HK-2 (cell line): ENCODE data around the gene IKZF1.

ENCODE experiments used
- DNase-seq: peaks from one replicate; pipeline ENCODE4 v3.0.0-alpha.2; 2018; ENCODE audit not compliant: unreplicated experiment

Gene IKZF1

GRCh38 chr7:50304129-50304910, at the start of gene IKZF1:
Gene IKZF1, plus strand, starts transcription at chr7:50304716. Its CDS starts 14,346 bp downstream, at chr7:50319062.
- DNase-seq = no peak

DNA sequence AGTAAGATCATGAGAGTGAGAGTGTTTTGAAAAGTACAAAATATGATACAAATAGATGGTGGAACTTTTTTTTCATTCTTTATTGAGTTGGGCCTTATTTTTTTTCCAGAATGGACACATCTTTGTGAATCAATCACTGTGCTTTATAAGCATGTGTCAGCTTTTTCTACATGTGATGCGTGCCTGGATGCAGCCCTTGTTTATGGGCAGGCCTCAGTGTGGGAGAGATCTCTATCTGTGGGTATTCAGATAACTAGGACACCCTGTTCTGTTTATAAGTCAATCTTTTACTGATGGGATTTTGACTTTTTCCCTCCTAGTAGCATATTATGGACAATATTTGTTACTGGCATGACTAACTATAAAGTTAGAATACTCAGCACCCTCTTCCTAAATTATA, 42.9 kb upstream of the IKZF1 start:
- DNase-seq = no peak

DNA sequence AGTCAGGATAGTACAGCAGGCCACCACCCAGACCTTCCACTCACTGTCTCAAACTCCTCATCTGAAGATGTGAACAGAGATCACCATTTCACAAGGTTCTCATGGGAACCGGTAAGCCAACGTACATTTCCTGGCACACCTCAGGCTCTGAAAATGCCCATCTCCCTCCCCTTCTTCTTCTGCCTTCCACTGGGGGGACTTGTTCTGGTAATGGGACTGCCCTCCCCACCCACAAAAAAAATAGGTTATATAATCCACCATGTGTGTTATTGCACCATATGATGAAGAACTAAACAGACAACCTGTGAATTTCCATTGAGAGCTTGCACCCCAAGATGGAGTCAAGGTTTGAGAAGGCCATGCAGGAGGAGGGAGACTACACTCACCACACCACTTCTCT, 42.1 kb upstream of the IKZF1 start:
- DNase-seq = no peak

- no peak for DNase-seq
Measured at GRCh38 chr7:50262916-50263690, 41.4 kb upstream of the IKZF1 start.

GRCh38 chr7:50264908-50265307, 39.6 kb upstream of the IKZF1 start:
- DNase-seq = no peak

- DNase-seq = no peak
Measured at GRCh38 chr7:50265968-50266634, 38.4 kb upstream of the IKZF1 start.

GRCh38 chr7:50266635-50267386, 37.7 kb upstream of the IKZF1 start:
- DNase-seq = no peak

DNA sequence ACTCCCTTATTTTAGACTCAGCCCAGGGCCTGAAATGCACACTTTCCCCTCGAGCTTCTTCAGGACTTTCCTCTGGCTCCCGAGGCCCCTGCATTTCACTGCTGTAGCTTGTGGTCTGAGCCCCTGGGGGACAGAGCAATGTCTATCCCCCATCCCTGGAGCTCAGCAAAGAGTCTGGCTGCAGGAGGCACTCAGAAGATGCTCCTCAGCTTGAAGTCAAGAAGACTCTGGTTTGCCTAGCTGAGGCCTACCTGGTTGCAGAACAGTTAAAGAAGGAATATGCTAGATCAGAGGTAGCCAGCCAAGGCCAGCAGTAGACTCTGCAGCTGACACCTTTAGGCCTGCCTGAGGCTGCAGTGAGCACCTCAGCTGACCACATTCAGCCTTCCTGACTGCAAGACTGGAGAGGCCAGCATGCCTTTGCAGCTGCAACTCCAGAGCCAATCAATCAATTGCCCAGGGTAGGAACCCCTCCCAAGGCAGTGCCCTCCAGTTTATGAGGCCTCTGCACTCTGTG, 36.9 kb upstream of the IKZF1 start:
- no peak for DNase-seq

DNA sequence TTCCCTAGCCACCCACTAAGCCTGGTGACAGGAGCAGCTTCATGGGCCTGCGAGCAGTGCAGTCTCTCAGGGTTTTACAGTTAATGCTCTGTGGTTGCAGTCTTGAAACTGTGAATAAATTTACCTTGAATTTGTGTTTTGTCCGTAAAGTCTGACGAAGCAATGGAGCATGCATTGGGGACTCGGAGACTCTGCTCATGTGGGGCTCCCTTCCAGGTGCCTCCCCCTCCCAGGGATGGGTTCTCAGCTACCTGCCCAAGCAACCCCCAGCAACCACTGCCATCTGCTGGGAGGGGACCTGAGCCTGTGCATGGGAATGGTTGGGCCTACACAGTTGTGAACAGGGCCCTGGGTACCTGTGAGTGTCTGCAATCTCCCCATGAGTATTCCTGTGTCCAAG, 36.3 kb upstream of the IKZF1 start:
- no peak for DNase-seq

DNA sequence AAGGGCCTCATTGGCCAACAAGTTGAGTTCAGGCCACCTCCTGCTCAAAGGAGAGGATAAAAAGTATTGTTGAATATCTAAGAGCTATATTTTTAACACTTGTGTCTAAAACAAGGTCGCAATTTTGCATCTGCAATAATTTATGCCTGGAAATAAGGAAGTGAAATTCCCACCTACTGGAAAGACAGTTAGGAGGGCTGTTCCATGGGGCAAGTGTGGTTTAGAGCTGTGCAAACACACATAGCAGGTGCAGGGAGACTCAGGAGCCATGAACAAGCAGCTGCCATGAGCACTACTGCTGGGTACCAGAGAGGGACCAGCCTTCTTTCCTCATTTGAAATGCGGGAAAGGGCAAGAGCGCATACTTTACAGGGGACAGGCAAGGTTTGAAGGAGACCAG, 35.5 kb upstream of the IKZF1 start:
- no peak for DNase-seq

- no peak for DNase-seq
Measured at GRCh38 chr7:50270531-50271018, 33.9 kb upstream of the IKZF1 start.

GRCh38 chr7:50272808-50273207, 31.7 kb upstream of the IKZF1 start:
- no peak for DNase-seq

DNA sequence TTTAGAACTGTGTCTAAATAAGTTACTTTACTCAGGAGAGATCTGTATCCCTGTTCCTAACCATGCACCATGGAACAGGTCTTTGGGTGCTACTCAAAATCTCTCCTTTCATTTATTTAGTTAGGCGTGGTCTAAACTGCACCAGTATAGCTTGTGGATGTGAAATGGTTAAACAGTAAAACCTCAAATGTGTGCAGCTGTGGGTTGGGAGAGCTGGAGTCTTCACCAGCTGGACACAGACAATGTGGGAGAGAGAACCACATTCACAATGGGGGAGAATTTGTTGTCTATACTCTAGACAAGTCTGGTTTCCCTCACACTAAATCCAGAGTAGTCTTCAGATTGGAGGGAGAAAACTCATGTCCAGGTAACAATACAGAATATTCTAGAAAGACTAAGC, 31.2 kb upstream of the IKZF1 start:
- DNase-seq = no peak

GRCh38 chr7:50273870-50274269, 30.6 kb upstream of the IKZF1 start:
- no peak for DNase-seq

GRCh38 chr7:50274361-50274760, 30.2 kb upstream of the IKZF1 start:
- no peak for DNase-seq

DNA sequence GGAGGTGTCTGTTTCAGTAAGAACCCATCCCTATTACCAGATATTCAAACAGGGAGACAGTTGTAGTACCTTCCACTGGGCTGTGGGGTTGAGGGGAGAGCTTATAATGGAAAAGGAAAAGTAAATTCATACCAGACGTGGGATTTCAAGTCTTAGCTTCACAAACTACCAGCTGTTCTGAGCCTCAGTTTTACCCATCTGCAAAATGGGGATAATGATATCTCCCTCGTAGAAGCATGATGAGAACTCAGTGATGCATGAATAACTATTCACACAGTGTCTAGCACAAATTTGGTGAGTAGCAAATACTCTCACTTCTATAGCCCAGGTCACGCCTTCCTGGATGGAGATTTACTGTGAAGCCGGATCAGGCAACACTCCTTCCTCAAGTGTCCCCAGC, 29.1 kb upstream of the IKZF1 start:
- DNase-seq = no peak

GRCh38 chr7:50276483-50276882, 28.0 kb upstream of the IKZF1 start:
- DNase-seq = no peak

DNA sequence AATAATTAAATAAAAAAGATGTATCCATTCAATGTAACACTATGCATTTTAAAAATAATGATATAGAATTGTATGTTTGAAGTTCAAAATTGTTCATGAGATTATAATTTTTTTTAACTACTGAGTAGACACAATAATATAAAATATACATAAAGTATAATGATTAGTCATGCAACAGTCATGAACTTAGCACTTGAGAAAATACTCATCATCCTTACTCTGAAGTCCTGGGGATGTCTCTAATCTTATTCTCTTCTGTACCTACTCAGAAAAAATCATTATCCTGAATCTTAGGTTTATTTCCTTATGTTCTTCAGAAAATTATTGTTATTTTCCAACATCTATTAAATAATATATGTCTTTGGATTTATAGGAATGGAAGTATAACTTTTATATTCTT, 26.4 kb upstream of the IKZF1 start:
- DNase-seq = no peak

- DNase-seq = no peak
Measured at GRCh38 chr7:50281680-50282445, 22.7 kb upstream of the IKZF1 start.

DNA sequence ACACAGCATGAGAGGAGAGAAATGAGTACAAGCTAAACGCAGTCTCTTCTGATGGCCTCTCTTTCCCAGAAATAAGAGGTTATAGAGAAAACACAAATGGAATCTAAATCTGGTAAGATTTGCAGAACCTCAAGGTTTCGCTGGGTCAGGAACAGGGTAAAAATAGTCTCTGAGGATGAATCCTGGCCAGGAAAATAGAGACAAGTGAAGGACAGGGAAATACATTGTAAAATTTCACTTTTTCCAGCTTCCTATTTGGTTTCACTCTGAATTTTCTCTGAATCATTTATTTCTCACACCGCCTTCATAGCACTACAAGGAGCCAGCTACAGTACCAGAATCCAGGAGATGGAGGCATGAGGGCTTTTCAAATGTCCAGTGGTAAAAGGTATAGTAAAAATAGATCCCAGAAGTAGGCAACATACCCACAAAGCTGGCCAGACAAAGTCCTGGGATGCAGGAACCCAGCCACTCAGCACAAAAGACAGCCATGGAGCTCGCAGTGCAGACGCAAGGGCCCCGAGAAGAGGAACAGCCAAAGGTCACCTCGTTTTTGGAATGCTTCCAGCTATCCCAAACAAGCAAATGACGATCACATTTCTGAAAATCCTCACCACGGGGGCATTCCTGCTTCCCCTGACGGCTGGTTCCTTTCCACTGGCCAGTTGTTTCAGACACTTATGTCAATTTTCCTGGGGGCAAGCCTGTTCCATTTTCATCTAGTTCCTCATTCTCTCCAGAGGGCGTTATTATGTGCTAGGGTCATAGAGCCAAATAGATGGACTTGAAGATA, 21.5 kb upstream of the IKZF1 start:
- no peak for DNase-seq
